ENCODE measurements around the gene ITGA1.
"Not testable (repeated sequence)": the region's sequence is repeated elsewhere in the genome, so short reads cannot be mapped to it uniquely, and the experiment has no call there.

ITGA1 gene

GRCh38 chr5:52818360-52818759, 30.6 kb downstream of the ITGA1 start:
- TF ChIP-seq POLR2A (IDR thresholded peaks at IDR 0.05; ENCODE audit: low read depth, low read length) = no peak
- no peak for TF ChIP-seq POLR2AphosphoS5 (IDR thresholded peaks at IDR 0.05; ENCODE audit: low read depth, low read length)
- no peak for TF ChIP-seq TAF1 (IDR thresholded peaks at IDR 0.05; ENCODE audit: borderline replicate concordance, low read depth, low read length)
- FAIRE-seq (no peak), DNase-seq (ENCODE audit: insufficient read length) (no peak)

GRCh38 chr5:52818807-52819206, 31.1 kb downstream of the ITGA1 start:
- not testable (repeated sequence) for FAIRE-seq; DNase-seq (ENCODE audit: insufficient read length)

GRCh38 chr5:52821901-52822300, 34.2 kb downstream of the ITGA1 start:
- FAIRE-seq = no peak
- TF ChIP-seq POLR2AphosphoS5 (IDR thresholded peaks at IDR 0.05; ENCODE audit: low read depth, low read length) = no peak
- TF ChIP-seq POLR2A (IDR thresholded peaks at IDR 0.05; ENCODE audit: low read depth, low read length) = no peak
- no peak for TF ChIP-seq TAF1 (IDR thresholded peaks at IDR 0.05; ENCODE audit: borderline replicate concordance, low read depth, low read length)

GRCh38 chr5:52822437-52822836, 34.7 kb downstream of the ITGA1 start:
- no peak for DNase-seq (ENCODE audit: insufficient read length)
- TF ChIP-seq POLR2A (IDR thresholded peaks at IDR 0.05; ENCODE audit: low read depth, low read length) (no peak), TAF1 (IDR thresholded peaks at IDR 0.05; ENCODE audit: borderline replicate concordance, low read depth, low read length) (no peak), POLR2AphosphoS5 (IDR thresholded peaks at IDR 0.05; ENCODE audit: low read depth, low read length) (no peak)
- no peak for FAIRE-seq

More at GRCh38 chr5:52821901-52822300, 34.2 kb downstream of the ITGA1 start:
- no peak for DNase-seq (ENCODE audit: insufficient read length)

GRCh38 chr5:52824827-52825226, 37.1 kb downstream of the ITGA1 start:
- TF ChIP-seq POLR2A (IDR thresholded peaks at IDR 0.05; ENCODE audit: low read depth, low read length) (no peak), TAF1 (IDR thresholded peaks at IDR 0.05; ENCODE audit: borderline replicate concordance, low read depth, low read length) (no peak), POLR2AphosphoS5 (IDR thresholded peaks at IDR 0.05; ENCODE audit: low read depth, low read length) (no peak)
- no peak for DNase-seq (ENCODE audit: insufficient read length)
- FAIRE-seq = no peak

- DNase-seq (ENCODE audit: insufficient read length) (no peak), FAIRE-seq (no peak)
- no peak for TF ChIP-seq POLR2A (IDR thresholded peaks at IDR 0.05; ENCODE audit: low read depth, low read length)
- no peak for TF ChIP-seq POLR2AphosphoS5 (IDR thresholded peaks at IDR 0.05; ENCODE audit: low read depth, low read length)
- TF ChIP-seq TAF1 (IDR thresholded peaks at IDR 0.05; ENCODE audit: borderline replicate concordance, low read depth, low read length) = no peak
Observed at GRCh38 chr5:52825826-52826225, 38.1 kb downstream of the ITGA1 start.

- FAIRE-seq (no peak), DNase-seq (ENCODE audit: insufficient read length) (no peak)
- TF ChIP-seq POLR2A (IDR thresholded peaks at IDR 0.05; ENCODE audit: low read depth, low read length) = no peak
- no peak for TF ChIP-seq TAF1 (IDR thresholded peaks at IDR 0.05; ENCODE audit: borderline replicate concordance, low read depth, low read length)
- no peak for TF ChIP-seq POLR2AphosphoS5 (IDR thresholded peaks at IDR 0.05; ENCODE audit: low read depth, low read length)
Observed at GRCh38 chr5:52827815-52828214, 40.1 kb downstream of the ITGA1 start.

- FAIRE-seq (no peak), DNase-seq (ENCODE audit: insufficient read length) (no peak)
- TF ChIP-seq TAF1 (IDR thresholded peaks at IDR 0.05; ENCODE audit: borderline replicate concordance, low read depth, low read length) = no peak
Observed at GRCh38 chr5:52829664-52830063, 41.9 kb downstream of the ITGA1 start.

- no peak for FAIRE-seq
Observed at GRCh38 chr5:52830650-52831049, 42.9 kb downstream of the ITGA1 start.

GRCh38 chr5:52831786-52832511, 44.2 kb downstream of the ITGA1 start:
- FAIRE-seq (no peak), DNase-seq (ENCODE audit: insufficient read length) (no peak)
- TF ChIP-seq TAF1 (IDR thresholded peaks at IDR 0.05; ENCODE audit: borderline replicate concordance, low read depth, low read length) = no peak
- TF ChIP-seq POLR2AphosphoS5 (IDR thresholded peaks at IDR 0.05; ENCODE audit: low read depth, low read length) = no peak
- no peak for TF ChIP-seq POLR2A (IDR thresholded peaks at IDR 0.05; ENCODE audit: low read depth, low read length)

More at GRCh38 chr5:52830650-52831049, 42.9 kb downstream of the ITGA1 start:
- no peak for DNase-seq (ENCODE audit: insufficient read length)
- no peak for TF ChIP-seq POLR2AphosphoS5 (IDR thresholded peaks at IDR 0.05; ENCODE audit: low read depth, low read length)
- no peak for TF ChIP-seq POLR2A (IDR thresholded peaks at IDR 0.05; ENCODE audit: low read depth, low read length)
- no peak for TF ChIP-seq TAF1 (IDR thresholded peaks at IDR 0.05; ENCODE audit: borderline replicate concordance, low read depth, low read length)

GRCh38 chr5:52834320-52834719, 46.6 kb downstream of the ITGA1 start:
- FAIRE-seq (no peak), DNase-seq (ENCODE audit: insufficient read length) (no peak)
- TF ChIP-seq POLR2A (IDR thresholded peaks at IDR 0.05; ENCODE audit: low read depth, low read length) (no peak), TAF1 (IDR thresholded peaks at IDR 0.05; ENCODE audit: borderline replicate concordance, low read depth, low read length) (no peak), POLR2AphosphoS5 (IDR thresholded peaks at IDR 0.05; ENCODE audit: low read depth, low read length) (no peak)

GRCh38 chr5:52837068-52837467, 49.4 kb downstream of the ITGA1 start:
- FAIRE-seq = no peak
- DNase-seq (ENCODE audit: insufficient read length) = no peak
- TF ChIP-seq TAF1 (IDR thresholded peaks at IDR 0.05; ENCODE audit: borderline replicate concordance, low read depth, low read length) (no peak), POLR2AphosphoS5 (IDR thresholded peaks at IDR 0.05; ENCODE audit: low read depth, low read length) (no peak)

GRCh38 chr5:52837591-52838001, 49.9 kb downstream of the ITGA1 start:
- TF ChIP-seq POLR2A (IDR thresholded peaks at IDR 0.05; ENCODE audit: low read depth, low read length) (no peak), POLR2AphosphoS5 (IDR thresholded peaks at IDR 0.05; ENCODE audit: low read depth, low read length) (no peak), TAF1 (IDR thresholded peaks at IDR 0.05; ENCODE audit: borderline replicate concordance, low read depth, low read length) (no peak)
- FAIRE-seq = no peak

More at GRCh38 chr5:52837591-52838001, 49.9 kb downstream of the ITGA1 start:
- DNase-seq (ENCODE audit: insufficient read length) = no peak
